Measurements from ENCODE around the gene TMPRSS5.

Gene TMPRSS5

DNA sequence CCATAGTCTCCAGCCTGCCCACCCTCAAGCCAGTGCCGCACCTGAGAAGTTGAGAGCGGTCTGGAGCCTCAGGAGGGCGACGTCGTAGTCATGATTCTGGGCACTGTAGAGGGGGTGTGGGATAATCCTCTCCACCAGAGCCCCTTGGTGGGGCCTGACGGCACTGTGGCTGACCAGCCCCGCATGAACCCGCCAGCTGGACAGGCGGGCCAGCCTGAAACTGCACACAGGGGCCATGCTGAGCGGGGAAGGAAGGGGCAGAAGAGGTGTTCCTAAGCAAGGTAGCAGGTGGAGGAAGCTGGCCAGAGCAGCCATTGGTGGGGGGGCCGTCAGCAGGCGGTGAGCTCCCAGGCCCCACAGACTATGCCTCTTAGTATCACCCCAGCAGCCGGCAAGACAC, 13.1 kb downstream of the TMPRSS5 start:
- no peak overlapping the region for H3K4me2 ChIP-seq (ENCODE audit: low read length)
- H3K9ac ChIP-seq: no peak overlapping the region
- TF ChIP-seq CTCF (IDR thresholded peaks at IDR 0.05): no peak
- no peaks in the 10 kb centered on the region for H3K36me3 ChIP-seq (ENCODE audit: control insufficient read depth, insufficient read depth, low read length)
- H3K27ac ChIP-seq: no peak overlapping the region
- no peaks in the 10 kb centered on the region for H3K9me3 ChIP-seq (ENCODE audit: control insufficient read depth, low read length)
- no peak overlapping the region for H2AFZ ChIP-seq
- no peaks in the 10 kb centered on the region for H3K27me3 ChIP-seq (ENCODE audit: control insufficient read depth, insufficient read depth, low read length)
- no peaks in the 10 kb centered on the region for H3K79me2 ChIP-seq
- H3K4me1 ChIP-seq: no peaks in the 10 kb centered on the region
- H3K4me3 ChIP-seq (ENCODE audit: low read depth, low read length): no peak overlapping the region

DNA sequence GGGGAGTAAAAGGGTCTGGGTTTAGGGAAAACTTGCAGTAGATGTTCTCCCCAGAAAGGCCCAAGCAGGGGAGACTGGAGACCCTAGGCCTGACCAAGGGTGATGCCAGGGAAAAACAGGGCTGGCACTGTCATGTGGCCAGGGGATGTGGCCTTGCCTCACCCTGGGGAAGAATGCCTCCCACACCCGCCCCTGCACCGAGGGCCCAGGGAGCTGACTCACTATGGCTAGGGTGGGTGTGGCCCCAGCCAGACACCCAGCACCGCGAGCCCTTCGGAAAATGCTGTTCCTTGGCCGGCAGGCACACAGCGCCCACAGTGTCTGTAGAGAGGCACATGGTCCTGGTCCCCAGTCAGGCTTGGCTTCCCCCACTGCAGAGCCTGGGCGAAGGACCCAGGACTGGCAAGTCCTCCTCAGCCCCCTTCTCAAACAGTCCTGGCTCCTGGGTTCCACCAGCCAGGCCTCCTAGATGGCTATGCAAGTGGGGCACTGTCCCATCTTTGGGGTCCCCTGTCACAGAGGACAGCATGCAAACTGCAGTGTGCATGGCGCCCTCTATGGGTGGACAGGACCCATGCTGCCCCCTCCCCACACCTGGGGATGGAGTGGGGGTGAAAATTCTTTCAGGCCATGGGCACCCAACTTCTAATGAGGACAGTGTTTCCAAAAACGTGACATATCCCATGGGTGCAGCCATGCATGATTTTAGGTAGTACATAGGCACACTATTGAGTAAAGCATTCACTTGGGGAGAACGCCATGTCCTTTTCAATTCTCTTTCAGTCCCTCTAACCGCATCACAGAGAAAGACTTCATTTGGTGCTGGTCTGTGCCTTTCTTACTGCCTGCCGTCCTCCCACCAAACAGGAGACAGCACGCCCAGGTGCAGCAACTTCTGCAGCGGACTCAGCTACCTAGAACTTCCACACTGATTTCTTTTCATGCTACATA, 15.2 kb downstream of the TMPRSS5 start:
- Histone ChIP-seq H3K4me3 (ENCODE audit: low read depth, low read length) (no peak overlapping the region), H3K36me3 (ENCODE audit: control insufficient read depth, insufficient read depth, low read length) (no peaks in the 10 kb centered on the region), H3K4me1 (no peaks in the 10 kb centered on the region), H3K9ac (no peak overlapping the region), H3K4me2 (ENCODE audit: low read length) (no peak overlapping the region), H3K27ac (no peak overlapping the region), H3K9me3 (ENCODE audit: control insufficient read depth, low read length) (no peaks in the 10 kb centered on the region), H3K27me3 (ENCODE audit: control insufficient read depth, insufficient read depth, low read length) (no peaks in the 10 kb centered on the region), H3K79me2 (no peaks in the 10 kb centered on the region), H2AFZ (no peak overlapping the region)
- TF ChIP-seq CTCF (IDR thresholded peaks at IDR 0.05): no peak

DNA sequence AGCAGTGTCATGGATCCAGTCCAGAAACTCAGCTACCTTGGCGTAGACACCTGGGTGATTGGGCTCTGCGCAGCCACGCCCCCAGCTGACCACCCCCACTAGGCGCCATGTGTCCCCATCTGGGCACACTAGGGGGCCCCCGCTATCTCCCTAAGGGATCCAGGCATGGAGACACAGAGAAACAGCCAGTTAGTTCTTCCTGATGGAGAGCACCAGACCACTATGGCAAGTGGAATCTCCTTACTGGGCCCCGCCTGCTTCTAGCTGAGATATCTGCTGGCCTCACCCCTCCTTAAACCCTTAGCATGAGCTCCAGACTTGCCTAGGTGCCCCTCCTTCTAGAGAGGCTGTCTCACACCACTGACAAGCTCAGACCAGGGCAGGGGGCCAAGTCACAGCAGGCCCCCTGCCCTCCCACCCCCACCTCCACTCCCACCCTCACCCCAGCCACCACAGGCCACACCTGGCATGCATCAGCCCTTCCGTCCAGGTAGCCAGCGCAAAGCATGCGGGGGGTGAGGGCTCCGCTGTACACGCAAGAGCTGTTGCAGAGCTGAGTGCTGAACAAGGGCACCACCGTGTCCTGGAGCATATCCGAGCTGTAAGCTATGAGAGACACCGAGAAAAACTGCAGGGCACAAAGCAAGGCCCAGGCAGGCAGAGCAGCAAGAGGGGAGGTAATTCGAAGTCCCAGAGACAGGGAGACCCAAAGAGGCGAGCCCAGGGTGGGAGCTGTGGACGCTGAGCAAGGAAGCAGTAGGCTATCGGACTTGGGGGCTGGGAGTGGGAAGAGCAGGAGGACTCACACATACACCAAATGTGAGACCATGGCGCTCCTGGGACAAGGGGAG, 16.1 kb downstream of the TMPRSS5 start:
- H3K9me3 ChIP-seq (ENCODE audit: control insufficient read depth, low read length): no peaks in the 10 kb centered on the region
- no peak overlapping the region for H2AFZ ChIP-seq
- no peak overlapping the region for H3K27ac ChIP-seq
- H3K4me3 ChIP-seq (ENCODE audit: low read depth, low read length): no peak overlapping the region
- H3K4me2 ChIP-seq (ENCODE audit: low read length): no peak overlapping the region
- no peak overlapping the region for H3K9ac ChIP-seq
- H3K36me3 ChIP-seq (ENCODE audit: control insufficient read depth, insufficient read depth, low read length): no peaks in the 10 kb centered on the region
- H3K27me3 ChIP-seq (ENCODE audit: control insufficient read depth, insufficient read depth, low read length): no peaks in the 10 kb centered on the region
- no peaks in the 10 kb centered on the region for H3K4me1 ChIP-seq
- TF ChIP-seq CTCF (IDR thresholded peaks at IDR 0.05): no peak
- no peaks in the 10 kb centered on the region for H3K79me2 ChIP-seq

DNA sequence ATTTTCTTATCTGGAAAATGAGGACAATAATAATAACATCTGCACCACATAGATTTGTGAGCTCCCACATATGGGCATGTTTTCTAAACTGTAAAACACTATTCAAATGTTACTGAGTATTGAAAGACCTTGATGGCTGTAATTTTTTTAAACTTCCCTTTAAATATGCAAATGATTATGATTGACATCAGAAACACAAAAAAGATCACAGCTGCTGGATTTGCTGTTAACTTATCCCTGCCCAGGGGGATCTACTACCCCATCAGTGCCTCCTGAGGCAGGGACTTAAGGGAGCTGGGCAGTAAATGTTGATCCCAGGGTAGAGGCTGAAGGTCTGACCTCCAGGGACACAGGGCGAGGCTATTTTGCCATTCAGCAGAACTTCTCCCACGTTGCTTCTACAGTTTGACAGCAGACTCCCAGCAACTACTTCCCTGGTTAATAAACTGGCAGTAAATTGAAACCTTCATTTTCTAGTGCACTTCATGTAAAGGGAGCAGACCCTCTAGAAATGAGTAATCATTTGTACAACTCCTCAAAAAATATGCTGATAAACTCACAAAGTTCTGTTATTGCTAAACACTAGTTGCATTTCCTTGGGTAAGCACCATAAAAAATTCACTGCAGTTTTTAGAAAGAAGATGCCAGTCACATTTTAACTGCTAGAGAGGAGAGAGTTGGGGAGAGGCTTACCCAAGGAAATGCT, 20.3 kb downstream of the TMPRSS5 start:
- Histone ChIP-seq H3K36me3 (ENCODE audit: control insufficient read depth, insufficient read depth, low read length) (no peaks in the 10 kb centered on the region), H3K4me3 (ENCODE audit: low read depth, low read length) (no peak overlapping the region), H3K4me2 (ENCODE audit: low read length) (no peak overlapping the region), H3K79me2 (no peaks in the 10 kb centered on the region), H3K9ac (no peak overlapping the region), H3K27ac (no peak overlapping the region), H3K4me1 (peaks cover 15% of the 10 kb centered on the region), H3K27me3 (ENCODE audit: control insufficient read depth, insufficient read depth, low read length) (no peaks in the 10 kb centered on the region), H2AFZ (no peak overlapping the region), H3K9me3 (ENCODE audit: control insufficient read depth, low read length) (no peaks in the 10 kb centered on the region)
- TF ChIP-seq CTCF (IDR thresholded peaks at IDR 0.05): no peak
